IMR-90 (cell line): ENCODE data around the gene ANP32A. TPM values are rescaled to one million over a fixed set of nuclear protein-coding genes. Genes with fewer than 3 reads are reported as not detected.

Experiments
- ATAC-seq: fragments of 200-7000 bp; cut with Tn5 transposase; 2 replicates; pipeline ENCODE4 v1.9.1; 2020; ENCODE audit warnings: low read depth, mild to moderate bottlenecking, moderate library complexity
- BruUV-seq: library from RNA; stranded (reverse); fragments of 400-500 nt; replicated peaks from 2 replicates; lab custom pipeline; 2021; lab: Mats Ljungman, UMichigan
- CTCF ChIA-PET: fragments of 300-600 bp; formaldehyde crosslinking; extraction: SDS; loops from one replicate; lab custom pipeline; 2021; ENCODE audit warnings: antibody characterized with exemption; lab: Yijun Ruan, JAX
- POLR2A ChIA-PET: fragments of 300-600 bp; sonication (Branson Sonifier 250); formaldehyde crosslinking; loops from one replicate; lab custom pipeline; 2022; ENCODE audit warnings: antibody characterized with exemption; ENCODE audit not compliant: unreplicated experiment; lab: Charles Lee
- DNase-seq: peaks from one replicate; pipeline ENCODE4 v3.0.0; 2013
- H2AFZ ChIP-seq: replicated peaks from 2 replicates; pipeline ENCODE3; 2013; ENCODE audit warnings: low read length, mild to moderate bottlenecking; ENCODE audit not compliant: poor library complexity
- H2AK5ac ChIP-seq: 2 replicates; pipeline ENCODE4 v1.6.1; 2013; ENCODE audit warnings: low read depth, low read length, inconsistent platforms
- H2AK9ac ChIP-seq: replicated peaks from 2 replicates; pipeline ENCODE3; 2013; ENCODE audit warnings: mild to moderate bottlenecking, low read depth, low read length, moderate library complexity; ENCODE audit not compliant: poor library complexity
- H2BK120ac ChIP-seq: 2 replicates; pipeline ENCODE4 v1.6.1; 2013; ENCODE audit warnings: low read depth, low read length, inconsistent platforms
- H2BK15ac ChIP-seq: 3 replicates; pipeline ENCODE4 v1.6.1; 2013; ENCODE audit warnings: low read depth, low read length, inconsistent platforms
- H2BK20ac ChIP-seq: 2 replicates; pipeline ENCODE4 v1.6.1; 2013; ENCODE audit warnings: low read depth, mild to moderate bottlenecking, inconsistent platforms, low read length, moderate library complexity
- H2BK5ac ChIP-seq: 2 replicates; pipeline ENCODE4 v1.6.1; 2013; ENCODE audit warnings: mild to moderate bottlenecking, low read depth, low read length, inconsistent platforms; ENCODE audit not compliant: poor library complexity, severe bottlenecking
- H3K14ac ChIP-seq: replicated peaks from 2 replicates; pipeline ENCODE4 v1.6.1; 2013; ENCODE audit warnings: low read depth, low read length, inconsistent platforms
- H3K18ac ChIP-seq: 2 replicates; pipeline ENCODE4 v1.6.1; 2013; ENCODE audit warnings: low read depth, low read length, control low read depth
- H3K23ac ChIP-seq: 2 replicates; pipeline ENCODE4 v1.6.1; 2013; ENCODE audit warnings: low read depth, low read length, inconsistent platforms
- H3K27ac ChIP-seq: 2 replicates; pipeline ENCODE4 v1.5.1; 2013; ENCODE audit warnings: mild to moderate bottlenecking, control low read depth, low read length; ENCODE audit not compliant: insufficient read depth
- H3K27me3 ChIP-seq: 2 replicates; pipeline ENCODE4 v1.6.1; 2013; ENCODE audit warnings: low read length; ENCODE audit not compliant: control insufficient read depth, insufficient read depth
- H3K36me3 ChIP-seq: 2 replicates; pipeline ENCODE4 v1.6.1; 2013; ENCODE audit warnings: low read length, mixed read lengths; ENCODE audit not compliant: control insufficient read depth, insufficient read depth
- H3K4ac ChIP-seq: 2 replicates; pipeline ENCODE4 v1.6.1; 2013; ENCODE audit warnings: low read depth, low read length, inconsistent platforms
- H3K4me1 ChIP-seq: 2 replicates; pipeline ENCODE4 v1.6.1; 2013; ENCODE audit warnings: low read length, mixed read lengths; ENCODE audit not compliant: control insufficient read depth, insufficient read depth
- H3K4me2 ChIP-seq: 2 replicates; pipeline ENCODE4 v1.6.1; 2013; ENCODE audit warnings: low read depth, mild to moderate bottlenecking, control low read depth, low read length, moderate library complexity
- H3K4me3 ChIP-seq: 2 replicates; pipeline ENCODE4 v1.5.1; 2013; ENCODE audit warnings: low read depth, mild to moderate bottlenecking, control low read depth, low read length, moderate library complexity; ENCODE audit not compliant: insufficient read depth
- H3K56ac ChIP-seq: 2 replicates; pipeline ENCODE4 v1.6.1; 2013; ENCODE audit warnings: low read length, inconsistent platforms; ENCODE audit not compliant: insufficient read depth; ENCODE audit errors: extremely low read depth
- H3K79me1 ChIP-seq, 2 experiments: 2 replicates each; pipeline ENCODE4 v1.6.1; 2013; ENCODE audit warnings: low read length in 2 of 2, inconsistent platforms in 1 of 2, low read depth in 1 of 2
- H3K9ac ChIP-seq: 2 replicates; pipeline ENCODE4 v1.6.1; 2013; ENCODE audit warnings: low read depth, low read length, control low read depth
- H3K9me1 ChIP-seq: 2 replicates; pipeline ENCODE4 v1.6.1; 2013; ENCODE audit warnings: low read length, inconsistent platforms; ENCODE audit not compliant: insufficient read depth
- H3K9me3 ChIP-seq: 2 replicates; pipeline ENCODE4 v1.6.1; 2013; ENCODE audit warnings: low read length; ENCODE audit not compliant: control insufficient read depth, insufficient read depth
- H4K20me1 ChIP-seq: 2 replicates; pipeline ENCODE4 v1.6.1; 2013; ENCODE audit warnings: low read length, inconsistent platforms; ENCODE audit not compliant: insufficient read depth
- H4K5ac ChIP-seq: 2 replicates; pipeline ENCODE4 v1.6.1; 2013; ENCODE audit warnings: mild to moderate bottlenecking, low read depth, low read length, control low read depth
- H4K8ac ChIP-seq, 2 experiments: 2 replicates each; pipeline ENCODE4 v1.6.1; 2013; ENCODE audit warnings: low read depth in 2 of 2, low read length in 2 of 2, control low read depth in 1 of 2, inconsistent platforms in 1 of 2
- H4K91ac ChIP-seq: 2 replicates; pipeline ENCODE4 v1.6.1; 2013; ENCODE audit warnings: low read depth, low read length, inconsistent platforms; ENCODE audit not compliant: insufficient read depth
- BHLHE40 ChIP-seq: fragments of 150-350 bp; IDR thresholded peaks from 2 replicates; pipeline ENCODE4 v1.6.1; 2016; ENCODE audit warnings: mild to moderate bottlenecking, low read depth, low read length
- CEBPB ChIP-seq: IDR thresholded peaks from 2 replicates; pipeline ENCODE4 v1.6.1; 2012; ENCODE audit warnings: low read depth, low read length, improper control_type of control experiment
- CHD1 ChIP-seq: IDR thresholded peaks from 2 replicates; pipeline ENCODE4 v1.6.1; 2012; ENCODE audit warnings: low read depth, low read length, improper control_type of control experiment
- FOS ChIP-seq: fragments of 150-350 bp; IDR thresholded peaks from 2 replicates; pipeline ENCODE4 v1.6.1; 2016; ENCODE audit warnings: low read depth, low read length
- MAFK ChIP-seq: IDR thresholded peaks from 2 replicates; pipeline ENCODE4 v1.6.1; 2012; ENCODE audit warnings: low read depth, low read length, improper control_type of control experiment
- MAZ ChIP-seq: IDR thresholded peaks from 2 replicates; pipeline ENCODE4 v1.6.1; 2012; ENCODE audit warnings: low read depth, mild to moderate bottlenecking, low read length, improper control_type of control experiment, moderate library complexity, borderline replicate concordance
- MXI1 ChIP-seq: IDR thresholded peaks from 2 replicates; pipeline ENCODE4 v1.6.1; 2012; ENCODE audit warnings: low read depth, mild to moderate bottlenecking, low read length, moderate library complexity, borderline replicate concordance
- NFE2L2 ChIP-seq: fragments of 150-350 bp; IDR thresholded peaks from 2 replicates; pipeline ENCODE4 v1.6.1; 2016; ENCODE audit warnings: low read depth, mild to moderate bottlenecking, low read length
- POLR2A ChIP-seq: IDR thresholded peaks from 2 replicates; pipeline ENCODE4 v1.6.1; 2012; ENCODE audit warnings: mild to moderate bottlenecking, low read depth, low read length
- RAD21 ChIP-seq: IDR thresholded peaks from 2 replicates; pipeline ENCODE4 v1.6.1; 2012; ENCODE audit warnings: low read length, improper control_type of control experiment
- RCOR1 ChIP-seq: IDR thresholded peaks from 2 replicates; pipeline ENCODE4 v1.6.1; 2012; ENCODE audit warnings: mild to moderate bottlenecking, low read length, improper control_type of control experiment; ENCODE audit not compliant: insufficient replicate concordance
- SMC3 ChIP-seq: fragments of 150-350 bp; IDR thresholded peaks from 2 replicates; pipeline ENCODE4 v1.6.1; 2016; ENCODE audit warnings: low read depth, mild to moderate bottlenecking, antibody characterized with exemption, low read length, moderate library complexity
- WGBS, 2 experiments: methylation state at CpG; one replicate each; pipeline versions ENCODE4 v1.1.5 to v1.1.7; 2013; ENCODE audit warnings: missing lambda C conversion rate in 2 of 2; ENCODE audit not compliant: insufficient read length in 1 of 2; ENCODE audit errors: extremely low coverage in 2 of 2; 5-methylcytosine and 5-hydroxymethylcytosine counted together
- dilution Hi-C: fragments of 300-500 bp; cut with HindIII; formaldehyde crosslinking; loops from one replicate; pipeline ENCODE4 v1.14.3; 2018; ENCODE audit warnings: low sequenced_read_pairs; ENCODE audit not compliant: unreplicated experiment
- in situ Hi-C: fragments of 300-500 bp; cut with MboI; formaldehyde crosslinking; loops from 3 replicates; pipeline ENCODE4 v1.14.3; 2019; ENCODE audit warnings: low sequenced_read_pairs, inconsistent platforms, mixed read lengths
- intact Hi-C: fragments of 100-400 bp; cut with micrococcal nuclease; formaldehyde crosslinking; loops from 2 replicates; pipeline ENCODE4 v1.10.0; 2022
- polyA plus RNA-seq, 3 experiments: library from polyadenylated mRNA; depleted of rRNA; stranded (reverse); fragments of >200 nt; gene quantifications; 2 replicates each; pipeline ENCODE4 v1.2.3, GENCODE V29; 2012; ENCODE audit warnings: low replicate concordance in 1 of 3
- total RNA-seq: library from RNA; depleted of rRNA; stranded (reverse); fragments of >200 nt; gene quantifications from 2 replicates; pipeline ENCODE4 v1.2.3, GENCODE V29; 2012
- TF ChIP-seq, protein P1 (sequence below): fragments of 150-350 bp; IDR thresholded peaks from 2 replicates; pipeline ENCODE4 v1.6.1; 2016; ENCODE audit warnings: low read depth, mild to moderate bottlenecking, low read length, moderate library complexity, borderline replicate concordance
- TF ChIP-seq, protein P2 (sequence below): conservative IDR thresholded peaks from 2 replicates; pipeline ENCODE4 v1.5.1; 2012; ENCODE audit warnings: mild to moderate bottlenecking, low read depth, low read length, improper control_type of control experiment
- TF ChIP-seq, protein P3 (sequence below): fragments of 150-350 bp; IDR thresholded peaks from 2 replicates; pipeline ENCODE4 v1.6.1; 2017; ENCODE audit warnings: mild to moderate bottlenecking, antibody characterized with exemption, low read length, low read depth

The ANP32A gene
- total and polyA plus RNA-seq, 2 of the 4 experiments (the other 2 are of a cell fraction), result 62.4 to 72.8 TPM

DNA sequence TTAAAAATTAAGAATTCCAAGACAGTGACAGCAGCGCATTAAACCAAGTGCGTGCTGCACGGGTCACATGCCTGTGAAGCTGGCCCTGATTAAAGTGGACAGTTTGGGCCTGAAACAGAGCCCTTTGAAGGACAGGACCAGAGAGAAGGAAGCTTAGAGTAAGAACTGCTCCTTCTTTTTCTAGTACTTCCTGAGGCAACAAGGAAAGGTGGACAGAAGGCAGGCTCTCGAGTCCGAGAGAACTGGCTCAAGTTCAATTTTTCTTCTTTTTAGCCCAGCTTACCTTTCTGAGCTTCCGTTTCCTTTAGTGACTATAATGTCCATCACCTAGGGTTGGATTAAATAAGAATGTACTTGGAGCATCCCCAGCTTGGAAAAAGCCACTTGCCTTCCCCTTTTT, 26.9 kb downstream of the ANP32A start:
- no peak overlapping the region for H3K4me2 ChIP-seq
- no peak overlapping the region for H2AK5ac ChIP-seq
- no peak overlapping the region for H3K14ac ChIP-seq
- H3K23ac ChIP-seq, result no peak overlapping the region; the same call in 1 of the 2 replicates
- ATAC-seq, result no peak
- no peak overlapping the region for H2AK9ac ChIP-seq
- dilution Hi-C loops, result no loop called here
- intact Hi-C loops, result no loop called here
- peaks cover 95% of the 10 kb centered on the region for H4K20me1 ChIP-seq
- H3K56ac ChIP-seq, result no peak overlapping the region
- H3K27ac ChIP-seq, result no peak overlapping the region
- TF ChIP-seq, protein P1, sequence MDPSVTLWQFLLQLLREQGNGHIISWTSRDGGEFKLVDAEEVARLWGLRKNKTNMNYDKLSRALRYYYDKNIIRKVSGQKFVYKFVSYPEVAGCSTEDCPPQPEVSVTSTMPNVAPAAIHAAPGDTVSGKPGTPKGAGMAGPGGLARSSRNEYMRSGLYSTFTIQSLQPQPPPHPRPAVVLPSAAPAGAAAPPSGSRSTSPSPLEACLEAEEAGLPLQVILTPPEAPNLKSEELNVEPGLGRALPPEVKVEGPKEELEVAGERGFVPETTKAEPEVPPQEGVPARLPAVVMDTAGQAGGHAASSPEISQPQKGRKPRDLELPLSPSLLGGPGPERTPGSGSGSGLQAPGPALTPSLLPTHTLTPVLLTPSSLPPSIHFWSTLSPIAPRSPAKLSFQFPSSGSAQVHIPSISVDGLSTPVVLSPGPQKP, result no peak
- TF ChIP-seq RAD21, result no peak
- TF ChIP-seq MAZ, result no peak
- no peak for TF ChIP-seq BHLHE40
- TF ChIP-seq, protein P2, sequence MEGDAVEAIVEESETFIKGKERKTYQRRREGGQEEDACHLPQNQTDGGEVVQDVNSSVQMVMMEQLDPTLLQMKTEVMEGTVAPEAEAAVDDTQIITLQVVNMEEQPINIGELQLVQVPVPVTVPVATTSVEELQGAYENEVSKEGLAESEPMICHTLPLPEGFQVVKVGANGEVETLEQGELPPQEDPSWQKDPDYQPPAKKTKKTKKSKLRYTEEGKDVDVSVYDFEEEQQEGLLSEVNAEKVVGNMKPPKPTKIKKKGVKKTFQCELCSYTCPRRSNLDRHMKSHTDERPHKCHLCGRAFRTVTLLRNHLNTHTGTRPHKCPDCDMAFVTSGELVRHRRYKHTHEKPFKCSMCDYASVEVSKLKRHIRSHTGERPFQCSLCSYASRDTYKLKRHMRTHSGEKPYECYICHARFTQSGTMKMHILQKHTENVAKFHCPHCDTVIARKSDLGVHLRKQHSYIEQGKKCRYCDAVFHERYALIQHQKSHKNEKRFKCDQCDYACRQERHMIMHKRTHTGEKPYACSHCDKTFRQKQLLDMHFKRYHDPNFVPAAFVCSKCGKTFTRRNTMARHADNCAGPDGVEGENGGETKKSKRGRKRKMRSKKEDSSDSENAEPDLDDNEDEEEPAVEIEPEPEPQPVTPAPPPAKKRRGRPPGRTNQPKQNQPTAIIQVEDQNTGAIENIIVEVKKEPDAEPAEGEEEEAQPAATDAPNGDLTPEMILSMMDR, result no peak
- no peak for TF ChIP-seq MXI1
- no peak for TF ChIP-seq SMC3
- TF ChIP-seq NFE2L2, result no peak
- no peak for TF ChIP-seq POLR2A
- TF ChIP-seq, protein P3, sequence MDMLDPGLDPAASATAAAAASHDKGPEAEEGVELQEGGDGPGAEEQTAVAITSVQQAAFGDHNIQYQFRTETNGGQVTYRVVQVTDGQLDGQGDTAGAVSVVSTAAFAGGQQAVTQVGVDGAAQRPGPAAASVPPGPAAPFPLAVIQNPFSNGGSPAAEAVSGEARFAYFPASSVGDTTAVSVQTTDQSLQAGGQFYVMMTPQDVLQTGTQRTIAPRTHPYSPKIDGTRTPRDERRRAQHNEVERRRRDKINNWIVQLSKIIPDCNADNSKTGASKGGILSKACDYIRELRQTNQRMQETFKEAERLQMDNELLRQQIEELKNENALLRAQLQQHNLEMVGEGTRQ, result no peak
- TF ChIP-seq MAFK, result no peak
- no peak for TF ChIP-seq CEBPB
- no peak for TF ChIP-seq CHD1
- no peak for TF ChIP-seq RCOR1
- TF ChIP-seq FOS, result no peak
- H3K9me1 ChIP-seq, result peaks cover 40% of the 10 kb centered on the region
- WGBS, 2 experiments, result no CpG with 5 or more reads among the region's 6 CpGs
- H2BK5ac ChIP-seq, result no peak overlapping the region
- peaks cover 57 to 99% of the 10 kb centered on the region in 2 experiments for H3K79me1 ChIP-seq
- POLR2A ChIA-PET, result no interaction called here
- no peak overlapping the region for H4K5ac ChIP-seq
- H3K27me3 ChIP-seq, result no peaks in the 10 kb centered on the region
- peaks cover 20% of the 10 kb centered on the region for H3K4me1 ChIP-seq
- no peak for DNase-seq
- BruUV-seq, result no TSS peak
- peaks cover 2% of the 10 kb centered on the region; the same call in 1 of the 2 replicates for H3K36me3 ChIP-seq
- CTCF ChIA-PET, result no interaction called here
- H4K91ac ChIP-seq, result no peak overlapping the region
- H2AFZ ChIP-seq, result no peak overlapping the region
- no peak overlapping the region for H2BK120ac ChIP-seq
- in situ Hi-C loops, result loop anchor here (10.0 kb wide), 1 partner anchor 59 kb away; no protein-coding TSS in a partner anchor
- no peak overlapping the region for H2BK15ac ChIP-seq
- H3K4ac ChIP-seq, result no peak overlapping the region
- H3K9ac ChIP-seq, result no peak overlapping the region
- no peak overlapping the region for H4K8ac ChIP-seq
- H3K4me3 ChIP-seq, result no peak overlapping the region
- H2BK20ac ChIP-seq, result no peak overlapping the region
- no peak overlapping the region for H3K18ac ChIP-seq
- no peaks in the 10 kb centered on the region for H3K9me3 ChIP-seq
